GM12875 (cell line): ENCODE measurements around the gene IWS1.

ENCODE experiments used
- H3K4me3 ChIP-seq: one replicate; pipeline ENCODE4 v1.5.1; 2011; ENCODE audit warnings: low read depth, low read length, control low read depth
- TF ChIP-seq, protein P1 (sequence below): IDR thresholded peaks from 2 replicates; pipeline ENCODE4 v1.5.1; 2011; ENCODE audit warnings: low read depth, mild to moderate bottlenecking, control low read depth, inconsistent platforms, low read length, moderate library complexity, borderline replicate concordance; ENCODE audit not compliant: insufficient read depth

IWS1 gene

DNA sequence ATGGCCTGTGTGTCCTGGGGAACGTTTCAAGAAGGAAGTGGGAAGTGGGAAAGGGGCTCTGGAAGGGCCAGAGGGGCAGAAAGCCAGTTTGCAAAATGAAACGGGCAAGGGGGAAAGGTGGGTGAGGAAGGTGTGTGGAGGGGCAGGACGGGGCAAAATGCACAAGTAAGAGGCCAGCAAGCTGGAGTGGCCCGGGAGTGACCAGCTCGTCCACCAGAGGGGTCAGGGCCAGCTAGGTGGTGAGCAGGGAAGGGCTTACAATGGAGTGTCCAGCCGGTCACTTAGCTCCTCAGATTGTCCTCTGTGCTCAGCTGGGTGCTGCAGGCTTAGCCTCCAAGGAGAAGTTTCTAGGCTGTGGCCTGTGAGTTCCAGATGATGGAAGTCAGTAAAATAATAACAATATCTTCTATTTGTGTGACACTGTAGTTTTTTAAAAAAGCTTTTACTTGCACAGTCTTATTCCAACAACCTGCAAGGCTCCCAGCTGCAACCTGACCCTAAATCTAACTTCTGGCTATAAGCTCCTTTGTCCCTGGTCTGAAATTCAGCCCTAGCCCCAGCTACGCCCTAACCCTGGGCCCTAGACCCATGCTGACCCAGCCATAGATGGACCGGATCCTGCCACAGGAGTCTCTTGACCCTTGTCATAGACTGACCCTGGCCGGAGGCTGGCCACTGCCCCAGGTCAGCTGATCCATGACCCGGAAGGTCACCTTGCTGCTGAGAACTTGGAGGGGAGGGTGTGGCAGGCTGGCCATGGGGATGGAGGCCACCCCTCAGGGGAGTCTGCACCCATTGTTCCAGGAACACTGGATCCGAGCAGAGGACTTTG lies 38.4 kb upstream of the IWS1 start:
- H3K4me3 ChIP-seq, result peak overlapping the region; percentile 43
- TF ChIP-seq, protein P1, sequence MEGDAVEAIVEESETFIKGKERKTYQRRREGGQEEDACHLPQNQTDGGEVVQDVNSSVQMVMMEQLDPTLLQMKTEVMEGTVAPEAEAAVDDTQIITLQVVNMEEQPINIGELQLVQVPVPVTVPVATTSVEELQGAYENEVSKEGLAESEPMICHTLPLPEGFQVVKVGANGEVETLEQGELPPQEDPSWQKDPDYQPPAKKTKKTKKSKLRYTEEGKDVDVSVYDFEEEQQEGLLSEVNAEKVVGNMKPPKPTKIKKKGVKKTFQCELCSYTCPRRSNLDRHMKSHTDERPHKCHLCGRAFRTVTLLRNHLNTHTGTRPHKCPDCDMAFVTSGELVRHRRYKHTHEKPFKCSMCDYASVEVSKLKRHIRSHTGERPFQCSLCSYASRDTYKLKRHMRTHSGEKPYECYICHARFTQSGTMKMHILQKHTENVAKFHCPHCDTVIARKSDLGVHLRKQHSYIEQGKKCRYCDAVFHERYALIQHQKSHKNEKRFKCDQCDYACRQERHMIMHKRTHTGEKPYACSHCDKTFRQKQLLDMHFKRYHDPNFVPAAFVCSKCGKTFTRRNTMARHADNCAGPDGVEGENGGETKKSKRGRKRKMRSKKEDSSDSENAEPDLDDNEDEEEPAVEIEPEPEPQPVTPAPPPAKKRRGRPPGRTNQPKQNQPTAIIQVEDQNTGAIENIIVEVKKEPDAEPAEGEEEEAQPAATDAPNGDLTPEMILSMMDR, result no peak

DNA sequence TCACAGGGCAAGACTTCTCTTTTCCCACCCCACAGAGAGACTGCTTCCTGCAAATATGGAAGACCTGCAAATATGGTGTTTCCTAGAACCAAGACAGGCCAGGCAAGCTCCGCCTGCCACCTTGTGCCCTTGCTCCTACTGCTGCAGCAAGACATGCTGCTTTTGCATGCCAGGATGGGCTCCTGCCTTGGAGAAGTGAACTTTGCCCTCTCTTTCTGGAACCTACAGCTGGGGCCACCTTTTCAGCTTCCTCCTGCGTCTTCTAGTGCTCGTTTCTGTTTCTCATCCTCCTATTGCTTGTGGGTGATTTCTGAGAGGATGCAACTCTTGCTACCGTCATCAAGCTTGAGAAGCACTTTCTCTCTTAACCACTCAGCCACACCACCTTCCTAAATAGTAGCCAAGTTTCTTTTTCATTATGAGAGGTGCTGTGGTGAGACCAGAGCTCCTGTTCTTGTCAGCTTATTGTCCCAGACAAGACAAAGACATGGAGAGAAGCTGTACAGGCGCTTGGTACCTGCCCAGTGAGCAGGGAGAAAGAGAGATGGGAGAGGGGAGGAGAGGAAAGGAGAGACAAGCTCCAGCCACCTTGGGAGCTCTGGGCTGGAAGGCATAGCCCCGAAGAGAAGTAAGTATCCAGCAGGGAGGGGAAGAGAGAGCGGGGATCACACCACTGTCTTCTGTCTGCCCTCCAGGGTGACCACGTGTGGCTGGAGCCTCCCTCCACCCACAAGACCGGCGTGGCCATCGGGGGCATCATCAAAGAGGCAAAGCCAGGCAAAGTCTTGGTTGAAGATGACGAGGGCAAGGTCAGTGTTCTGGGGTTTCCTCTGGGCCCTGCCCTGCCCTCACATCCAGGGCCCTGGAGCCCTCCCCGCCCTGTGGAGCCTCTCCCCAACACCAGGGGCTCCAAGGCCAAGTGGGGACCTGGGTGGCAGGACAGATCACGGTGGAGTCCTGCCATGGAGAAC lies 37.5 kb upstream of the IWS1 start:
- peak overlapping the region; percentile 43 for H3K4me3 ChIP-seq
- TF ChIP-seq, protein P1, result no peak

DNA sequence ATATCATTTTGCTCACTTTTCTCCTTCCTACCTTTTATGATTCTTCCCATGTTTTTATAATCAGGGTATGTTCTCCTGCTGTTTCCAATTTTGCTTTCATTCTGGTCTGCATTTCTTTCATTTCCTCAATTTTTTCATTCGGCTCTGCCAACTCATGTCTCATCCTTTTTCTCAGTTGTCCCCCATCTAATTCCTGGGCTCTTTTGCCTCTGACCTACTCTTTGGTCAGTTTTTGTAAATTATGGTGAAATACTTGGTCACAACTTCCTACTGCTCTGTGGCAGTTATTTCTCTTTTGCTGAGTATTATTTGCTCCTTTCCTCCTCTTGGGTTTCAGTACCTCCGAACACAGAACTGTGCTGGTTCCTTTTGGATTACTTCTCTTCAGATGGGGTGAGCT lies 36.6 kb upstream of the IWS1 start:
- TF ChIP-seq, protein P1, result no peak
- H3K4me3 ChIP-seq, result no peak overlapping the region

DNA sequence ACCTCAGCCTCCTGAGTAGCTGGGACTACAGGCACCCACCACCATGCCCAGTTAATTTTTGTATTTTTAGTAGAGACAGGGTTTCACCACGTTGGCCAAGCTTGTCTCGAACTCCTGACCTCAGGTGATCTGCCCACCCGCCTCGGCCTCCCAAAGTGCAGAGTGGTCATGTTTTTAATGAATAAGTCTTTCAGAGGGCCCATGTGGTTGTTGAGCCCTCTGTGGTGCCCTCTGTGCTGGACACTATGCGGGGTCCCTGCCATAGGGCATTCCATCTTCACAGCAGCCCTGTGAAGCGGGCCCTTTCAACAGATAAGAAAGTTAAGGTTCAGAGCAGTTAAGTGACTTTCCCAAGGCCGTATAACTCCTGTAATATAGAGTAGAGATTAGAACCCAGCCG lies 35.1 kb upstream of the IWS1 start:
- TF ChIP-seq, protein P1, result no peak
- H3K4me3 ChIP-seq, result no peak overlapping the region

DNA sequence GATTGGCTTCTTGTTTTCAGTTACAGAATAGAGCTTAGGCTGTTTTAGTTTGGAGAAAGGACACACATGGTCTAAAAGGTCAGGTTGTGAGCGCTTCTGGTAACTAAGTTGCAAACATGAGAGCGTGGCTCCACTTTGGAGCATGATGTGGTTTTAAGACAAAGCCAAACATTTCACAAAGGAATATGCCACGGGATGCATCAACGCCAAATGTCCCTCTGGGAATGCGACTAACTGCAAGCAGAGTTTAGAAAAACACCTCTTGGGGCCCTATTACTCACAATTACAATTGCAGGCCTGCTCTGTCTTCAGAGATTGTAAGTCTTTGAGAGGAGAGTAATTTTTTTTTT lies 34.6 kb upstream of the IWS1 start:
- TF ChIP-seq, protein P1, result no peak
- no peak overlapping the region for H3K4me3 ChIP-seq

DNA sequence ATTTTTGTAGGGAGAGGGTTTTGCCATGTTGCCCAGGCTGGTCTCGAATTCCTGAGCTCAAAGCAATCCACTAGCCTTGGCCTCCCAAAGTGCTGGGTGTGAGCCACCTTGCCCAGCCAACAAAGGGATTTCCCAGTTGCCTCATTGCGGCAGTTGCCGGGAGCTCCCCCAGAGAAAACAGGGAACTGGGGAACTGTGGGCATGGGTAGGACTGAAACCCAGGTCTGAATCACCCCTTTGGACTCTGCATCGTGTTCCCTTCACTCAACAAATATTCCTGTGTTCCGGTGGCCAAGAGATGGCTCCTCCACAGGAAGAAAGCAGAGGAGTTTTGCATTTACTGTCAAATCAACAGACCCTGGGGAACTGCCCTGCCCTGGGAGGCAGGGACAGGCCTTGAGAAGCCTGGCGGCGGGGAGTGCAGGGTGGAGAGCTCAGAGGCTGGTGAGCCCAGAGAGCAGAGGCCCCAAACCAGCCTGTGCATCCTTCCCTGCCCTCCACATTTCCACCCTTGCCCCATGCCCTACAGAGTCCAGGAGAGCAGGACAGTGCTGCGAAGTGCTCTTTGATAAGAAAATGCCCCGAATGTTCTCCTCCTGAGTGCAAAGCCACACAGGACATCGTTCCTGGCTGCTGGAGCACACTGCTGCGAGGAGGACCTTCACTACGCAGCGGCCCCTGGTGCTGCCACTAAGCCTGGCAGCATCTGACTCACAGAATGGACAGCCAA lies 34.1 kb upstream of the IWS1 start:
- TF ChIP-seq, protein P1, result no peak
- H3K4me3 ChIP-seq, result no peak overlapping the region
